Cardiac muscle cell (in vitro differentiated cells and primary cell): Measurements from ENCODE around the gene ZRANB3. TPM values are rescaled to one million over a fixed set of nuclear protein-coding genes. Genes with fewer than 3 reads are reported as not detected.
"Not testable (repeated sequence)": the region's sequence is repeated elsewhere in the genome, so short reads cannot be mapped to it uniquely, and the experiment has no call there.

ENCODE experiments used
- DNase-seq, 2 donors: peaks; one replicate each; pipeline versions ENCODE4 v3.0.0 to v3.0.0-alpha.2; 2010 to 2017; ENCODE audit warnings: low read depth in 1 of 2, low spot score in 1 of 2
- H3K27ac ChIP-seq: fragments of 200-600 bp; sonication (generic); 2 replicates; pipeline ENCODE4 v1.5.1; 2016
- H3K27me3 ChIP-seq: fragments of 200-600 bp; sonication (generic); 2 replicates; pipeline ENCODE4 v1.6.0; 2016; ENCODE audit warnings: control low read depth
- H3K36me3 ChIP-seq: fragments of 200-600 bp; sonication (generic); 2 replicates; pipeline ENCODE4 v1.5.1; 2016; ENCODE audit warnings: control low read depth
- H3K4me1 ChIP-seq: fragments of 200-600 bp; sonication (generic); 2 replicates; pipeline ENCODE4 v1.8.1; 2017; ENCODE audit warnings: low read depth, mild to moderate bottlenecking, mixed run types
- H3K4me3 ChIP-seq: fragments of 200-600 bp; sonication (generic); 2 replicates; pipeline ENCODE4 v1.5.1; 2016; ENCODE audit warnings: mild to moderate bottlenecking
- H3K9me3 ChIP-seq: fragments of 200-600 bp; sonication (generic); 2 replicates; pipeline ENCODE4 v1.5.1; 2017; ENCODE audit warnings: low read depth, mild to moderate bottlenecking, control low read depth
- CTCF ChIP-seq: IDR thresholded peaks from 2 replicates; pipeline ENCODE4 v1.5.1; 2012; ENCODE audit warnings: low read depth, mild to moderate bottlenecking, low read length
- polyA plus RNA-seq: library from polyadenylated mRNA; unstranded; fragments of >200 nt; fragmentation: Nextera tagmentation; extraction: Ambion mirVana; gene quantifications from 2 replicates; pipeline ENCODE4 v1.2.1, GENCODE V29; 2016
- total RNA-seq: library from RNA; depleted of rRNA; stranded (reverse); fragments of >200 nt; gene quantifications from 2 replicates; pipeline ENCODE4 v1.2.3, GENCODE V29; 2016

The ZRANB3 gene
- total and polyA plus RNA-seq, 2 experiments from 2014 or later, result 3.9 to 8.8 TPM

GRCh38 chr2:135125940-135126339 is 405.1 kb downstream of the ZRANB3 start:
- no peak overlapping the region for H3K4me3 ChIP-seq
- H3K36me3 ChIP-seq, result peaks cover 47% of the 10 kb centered on the region
- H3K27me3 ChIP-seq, result no peaks in the 10 kb centered on the region
- H3K27ac ChIP-seq, result no peak overlapping the region
- TF ChIP-seq CTCF, result no peak
- no peaks in the 10 kb centered on the region for H3K9me3 ChIP-seq
- no peaks in the 10 kb centered on the region for H3K4me1 ChIP-seq
- no peak for DNase-seq

- H3K4me3 ChIP-seq, result no peak overlapping the region
- H3K36me3 ChIP-seq, result peaks cover 46% of the 10 kb centered on the region
- no peaks in the 10 kb centered on the region for H3K9me3 ChIP-seq
- no peak for TF ChIP-seq CTCF
- no peak overlapping the region for H3K27ac ChIP-seq
- H3K27me3 ChIP-seq, result no peaks in the 10 kb centered on the region
- DNase-seq, result peak in 1 of 2 donors; percentile 17
- H3K4me1 ChIP-seq, result no peaks in the 10 kb centered on the region
Observed at GRCh38 chr2:135124924-135125886, 405.8 kb downstream of the ZRANB3 start.

- not testable (repeated sequence) for H3K27ac ChIP-seq, H3K4me1 ChIP-seq, DNase-seq, H3K9me3 ChIP-seq, H3K27me3 ChIP-seq, H3K4me3 ChIP-seq
- H3K36me3 ChIP-seq, result peaks cover 29% of the 10 kb centered on the region
Observed at GRCh38 chr2:135121658-135122039, 409.4 kb downstream of the ZRANB3 start.

- Histone ChIP-seq H3K4me1 (no peaks in the 10 kb centered on the region), H3K36me3 (peaks cover 24% of the 10 kb centered on the region), H3K4me3 (no peak overlapping the region), H3K9me3 (no peaks in the 10 kb centered on the region), H3K27ac (no peak overlapping the region), H3K27me3 (no peaks in the 10 kb centered on the region)
- DNase-seq, result no peak
- no peak for TF ChIP-seq CTCF
Observed at GRCh38 chr2:135121016-135121657, 409.9 kb downstream of the ZRANB3 start.

- Histone ChIP-seq H3K4me1 (no peaks in the 10 kb centered on the region), H3K27me3 (no peaks in the 10 kb centered on the region), H3K36me3 (peaks cover 10% of the 10 kb centered on the region), H3K9me3 (no peaks in the 10 kb centered on the region), H3K4me3 (no peak overlapping the region), H3K27ac (no peak overlapping the region)
- no peak for DNase-seq
- TF ChIP-seq CTCF, result no peak
Observed at GRCh38 chr2:135119582-135119981, 411.4 kb downstream of the ZRANB3 start.

- no peaks in the 10 kb centered on the region for H3K9me3 ChIP-seq
- H3K27me3 ChIP-seq, result no peaks in the 10 kb centered on the region
- DNase-seq, result no peak
- H3K36me3 ChIP-seq, result no peaks in the 10 kb centered on the region
- TF ChIP-seq CTCF, result no peak
- no peak overlapping the region for H3K27ac ChIP-seq
- no peak overlapping the region for H3K4me3 ChIP-seq
- no peaks in the 10 kb centered on the region for H3K4me1 ChIP-seq
Observed at GRCh38 chr2:135113322-135113721, 417.7 kb downstream of the ZRANB3 start.

- H3K9me3 ChIP-seq, H3K36me3 ChIP-seq, H3K27me3 ChIP-seq: not testable (repeated sequence)
Observed at GRCh38 chr2:135105513-135106316, 425.3 kb downstream of the ZRANB3 start.

More at GRCh38 chr2:135105513-135106316, 425.3 kb downstream of the ZRANB3 start:
- DNase-seq, H3K4me1 ChIP-seq, H3K4me3 ChIP-seq, H3K27ac ChIP-seq: not testable (repeated sequence)
